Thymus (tissue), 11 donors: ENCODE measurements around the gene ENG. TPM values are rescaled to one million over a fixed set of nuclear protein-coding genes. Genes with fewer than 3 reads are reported as not detected.
"Not testable (repeated sequence)": the region's sequence is repeated elsewhere in the genome, so short reads cannot be mapped to it uniquely, and the experiment has no call there.

Experiments used
- DNase-seq, 9 donors: peaks; one replicate each; pipeline ENCODE4 v3.0.0-alpha.2; 2013; ENCODE audit warnings: low spot score in 9 of 9, low read depth in 6 of 9, missing footprints in 1 of 9
- H3K27ac ChIP-seq, 2 donors: one replicate each; pipeline ENCODE4 v1.5.1; 2013; ENCODE audit warnings: control low read depth in 1 of 2, low read depth in 1 of 2, low read length in 1 of 2, mild to moderate bottlenecking in 1 of 2, moderate library complexity in 1 of 2
- H3K27me3 ChIP-seq, 2 donors: one replicate each; pipeline ENCODE4 v1.5.1; 2013; ENCODE audit warnings: low read length in 1 of 2; ENCODE audit not compliant: control insufficient read depth in 2 of 2, insufficient read depth in 1 of 2
- H3K36me3 ChIP-seq, 2 donors: one replicate each; pipeline ENCODE4 v1.5.1; 2013; ENCODE audit warnings: low read length in 1 of 2, mild to moderate bottlenecking in 1 of 2, moderate library complexity in 1 of 2; ENCODE audit not compliant: control insufficient read depth in 2 of 2, insufficient read depth in 2 of 2
- H3K4me1 ChIP-seq, 2 donors: one replicate each; pipeline ENCODE4 v1.5.1; 2013; ENCODE audit warnings: low read length in 2 of 2; ENCODE audit not compliant: control insufficient read depth in 2 of 2, insufficient read depth in 2 of 2
- H3K4me3 ChIP-seq, 2 donors: one replicate each; pipeline ENCODE4 v1.5.1; 2013; ENCODE audit warnings: low read length in 2 of 2, control low read depth in 1 of 2, mild to moderate bottlenecking in 1 of 2
- H3K9me3 ChIP-seq, 2 donors: one replicate each; pipeline ENCODE4 v1.5.1; 2013; ENCODE audit warnings: low read length in 1 of 2, mild to moderate bottlenecking in 1 of 2; ENCODE audit not compliant: control insufficient read depth in 2 of 2, insufficient read depth in 1 of 2
- WGBS: extraction: QIAGEN DNeasy Blood & Tissue Kit; methylation state at CpG from one replicate; pipeline ENCODE4 v1.1.7; 2013; 5-methylcytosine and 5-hydroxymethylcytosine counted together
- polyA plus RNA-seq: library from polyadenylated mRNA; stranded (reverse); fragments of 200-250 nt; gene quantifications from one replicate; pipeline ENCODE4 v1.2.3, GENCODE V29; 2013
- total RNA-seq: library from RNA; stranded (reverse); fragments of 120-200 nt; gene quantifications from one replicate; pipeline ENCODE4 v1.2.4, GENCODE V29; 2013
- donor health status: healthy.

ENG gene
- total and polyA plus RNA-seq, 2 donors = 1.7 to 48.2 TPM

DNA sequence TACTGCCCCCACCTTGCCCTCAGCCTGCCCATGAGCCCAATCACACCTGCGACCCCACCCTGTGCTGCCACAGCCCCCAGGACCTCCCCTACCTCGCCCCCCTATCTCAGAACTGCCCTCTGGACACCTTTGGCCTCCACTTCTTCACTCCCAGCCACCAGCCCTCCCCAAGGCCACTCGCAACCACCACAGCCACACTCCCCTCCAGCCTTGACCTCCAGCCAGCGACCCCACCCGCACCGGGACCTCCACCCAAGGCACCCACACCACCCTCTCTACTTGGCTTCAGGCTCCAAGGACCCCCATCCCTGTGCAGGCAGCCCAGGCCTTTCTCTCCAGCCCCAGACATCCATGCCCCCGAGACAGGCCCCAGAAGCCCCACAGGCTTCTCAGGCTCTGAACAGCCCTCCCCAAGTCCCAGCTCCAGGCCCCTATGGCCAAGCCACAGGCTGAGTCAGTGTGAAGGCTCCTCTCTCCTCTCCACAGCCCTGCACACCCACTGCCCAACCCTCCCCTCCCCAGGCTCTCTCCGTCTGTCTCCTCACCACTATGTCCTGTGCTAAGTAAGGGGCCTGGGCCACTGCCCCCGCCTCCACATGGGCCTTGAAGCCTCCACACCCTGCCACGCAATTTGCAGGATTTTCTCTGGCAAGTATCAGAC, 21.0 kb upstream of the ENG start:
- DNase-seq = no peak

DNA sequence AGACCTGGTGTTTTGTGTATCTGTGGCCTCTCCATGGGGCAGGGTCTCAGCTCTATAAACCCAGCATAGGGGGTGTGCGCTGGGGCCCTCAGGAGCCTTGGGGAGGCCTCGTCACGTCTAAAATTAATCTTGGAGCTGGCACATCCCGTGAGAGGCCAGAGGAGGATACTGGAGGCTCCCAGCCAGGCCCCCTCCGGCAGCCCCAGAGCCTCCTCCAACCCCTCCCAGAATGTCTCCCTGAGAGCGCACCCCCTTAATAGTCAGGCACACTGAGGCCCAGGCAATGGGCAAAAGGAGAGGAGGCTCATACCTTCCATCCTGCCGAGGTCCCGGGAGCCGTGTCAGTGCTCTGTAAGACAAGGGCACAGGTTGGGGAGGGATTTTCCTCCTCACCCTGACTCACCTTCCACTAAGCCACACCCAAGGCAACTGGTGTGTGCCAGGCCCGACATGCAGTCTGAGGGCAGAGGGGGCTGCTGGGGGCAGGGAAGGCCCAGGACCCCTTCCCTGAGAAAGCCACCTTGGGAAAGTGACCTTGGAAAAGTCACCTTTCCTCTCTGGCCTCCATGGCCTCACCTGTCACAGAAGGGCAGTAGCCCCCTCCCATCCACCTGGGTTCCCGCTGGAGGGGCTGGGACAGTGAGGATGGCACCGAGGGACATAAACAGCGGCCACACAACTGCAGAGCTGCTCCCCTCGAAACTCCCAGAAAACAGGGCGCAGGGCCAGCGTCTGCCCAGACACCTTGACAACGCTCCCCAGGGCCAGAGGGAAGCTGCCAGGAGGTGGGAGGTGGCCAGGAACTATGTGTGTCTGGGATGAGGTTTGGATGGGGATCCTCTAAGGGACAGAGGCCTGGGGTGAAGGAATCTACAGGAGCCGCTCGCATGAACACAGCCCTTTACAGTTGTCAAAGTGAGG, 20.1 kb upstream of the ENG start:
- Histone ChIP-seq H3K4me3 (no peak overlapping the region), H3K36me3 (peaks cover 0 to 3% of the 10 kb centered on the region in 2 donors), H3K4me1 (peaks cover 0 to 7% of the 10 kb centered on the region in 2 donors), H3K27ac (no peak overlapping the region), H3K9me3 (no peaks in the 10 kb centered on the region), H3K27me3 (peaks cover 15 to 30% of the 10 kb centered on the region in 2 donors)
- 95% methylated on average over 19 of the region's 19 CpGs for WGBS
- DNase-seq = no peak

More for the DNA sequence above, 21.0 kb upstream of the ENG start:
- Histone ChIP-seq H3K27ac (no peak overlapping the region), H3K36me3 (peaks cover 0 to 3% of the 10 kb centered on the region in 2 donors), H3K9me3 (no peaks in the 10 kb centered on the region), H3K4me3 (no peak overlapping the region), H3K4me1 (peaks cover 0 to 4% of the 10 kb centered on the region in 2 donors), H3K27me3 (peaks cover 15 to 30% of the 10 kb centered on the region in 2 donors)
- WGBS = 97% methylated on average over 10 of the region's 10 CpGs

DNA sequence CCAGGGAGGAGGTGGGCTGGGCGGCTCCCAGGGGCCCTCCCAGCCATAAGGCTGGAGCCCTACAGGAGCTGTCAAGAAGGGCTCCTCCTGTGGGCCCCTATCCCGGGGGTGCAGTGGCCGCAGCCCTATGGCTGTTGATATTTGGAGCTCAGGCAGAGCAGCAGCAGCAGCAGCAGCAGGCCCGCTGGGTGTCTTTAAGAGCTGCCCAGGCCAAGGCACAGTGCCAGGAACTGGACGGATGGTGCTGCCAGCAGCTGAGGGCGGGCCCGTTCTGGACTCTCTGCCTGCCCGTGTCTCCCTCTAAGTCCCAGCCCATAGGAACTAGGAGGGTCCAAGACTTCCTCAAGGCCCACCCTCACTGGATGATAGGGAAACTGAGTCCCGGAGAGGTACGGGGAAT, 19.4 kb upstream of the ENG start:
- whole genome bisulfite sequencing = 95% methylated on average over 10 of the region's 10 CpGs
- DNase-seq = no peak
- H3K4me3 ChIP-seq = no peak overlapping the region
- peaks cover 0 to 8% of the 10 kb centered on the region in 2 donors for H3K4me1 ChIP-seq
- no peak overlapping the region for H3K27ac ChIP-seq
- no peaks in the 10 kb centered on the region for H3K9me3 ChIP-seq
- H3K36me3 ChIP-seq = peaks cover 0 to 3% of the 10 kb centered on the region in 2 donors
- peaks cover 15 to 28% of the 10 kb centered on the region in 2 donors for H3K27me3 ChIP-seq

DNA sequence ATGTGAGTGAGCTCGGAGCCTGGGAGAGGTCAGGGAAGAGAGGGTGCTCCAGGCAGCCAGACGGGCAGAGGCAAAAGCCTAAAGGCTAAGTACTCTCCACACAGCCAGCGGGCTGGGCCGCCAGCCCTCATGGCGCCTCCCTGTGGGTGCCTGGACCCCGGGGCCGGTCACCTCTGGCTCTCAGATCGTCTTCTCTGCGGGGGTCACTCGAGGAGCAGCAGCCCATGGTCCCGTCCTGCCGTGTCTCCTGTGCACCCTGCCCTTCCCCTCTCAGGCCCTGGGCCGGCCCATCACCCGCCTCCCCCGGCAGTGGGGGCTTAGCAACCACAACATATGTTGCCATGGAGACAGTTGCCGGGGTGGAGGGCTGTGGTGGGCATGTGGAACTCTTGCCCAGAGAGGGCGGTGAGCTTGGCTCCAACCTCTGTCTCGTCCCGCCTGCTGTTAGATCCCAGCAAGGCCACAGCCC, 18.8 kb upstream of the ENG start:
- DNase-seq = no peak
- 90% methylated on average over 19 of the region's 19 CpGs for WGBS
- Histone ChIP-seq H3K4me1 (peaks cover 0 to 8% of the 10 kb centered on the region in 2 donors), H3K27me3 (peaks cover 12 to 22% of the 10 kb centered on the region in 2 donors), H3K4me3 (no peak overlapping the region), H3K27ac (no peak overlapping the region), H3K9me3 (no peaks in the 10 kb centered on the region), H3K36me3 (peaks cover 0 to 3% of the 10 kb centered on the region in 2 donors)

DNA sequence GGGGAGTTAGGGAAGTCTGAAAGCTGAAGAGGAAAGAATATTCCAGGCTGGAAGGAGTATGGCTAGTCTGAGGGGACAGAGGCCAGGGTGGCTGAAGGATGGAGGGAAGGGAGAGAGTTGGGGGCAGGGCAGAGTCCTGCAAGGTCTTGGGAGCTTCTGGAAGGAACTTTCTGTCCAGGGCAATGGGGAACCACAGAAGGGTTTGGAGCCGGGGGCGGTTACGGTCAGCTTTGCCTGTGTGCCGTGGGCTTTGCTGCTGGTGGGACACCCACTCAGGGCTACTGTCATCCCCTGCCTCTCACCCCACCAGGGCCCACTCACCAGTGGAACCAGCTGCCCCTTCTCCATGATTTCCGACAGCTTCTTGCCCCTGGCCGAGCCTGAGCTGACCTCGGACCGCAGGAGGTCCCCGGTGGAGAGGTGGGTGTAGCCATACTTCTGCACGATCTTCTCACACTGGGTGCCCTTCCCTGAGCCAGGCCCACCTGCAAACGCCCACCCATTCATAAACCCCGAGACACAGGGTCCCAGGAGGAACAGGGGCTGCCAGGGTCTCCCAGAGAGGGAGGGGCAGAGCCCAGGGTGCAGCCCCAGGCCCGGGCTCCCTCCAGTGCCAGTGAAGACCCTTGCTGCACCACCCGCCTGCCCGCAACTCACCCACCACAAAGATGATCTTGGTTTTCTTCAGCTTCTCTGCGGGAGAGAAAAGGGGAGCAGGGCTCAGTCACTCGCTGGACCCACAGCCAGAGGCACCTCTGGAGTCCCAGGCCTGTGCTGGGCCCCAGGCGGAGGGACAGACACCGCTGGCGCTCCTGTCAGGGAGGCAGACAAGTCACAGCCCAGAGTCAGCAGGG, 18.1 kb upstream of the ENG start:
- H3K4me3 ChIP-seq = no peak overlapping the region
- peaks cover 0 to 3% of the 10 kb centered on the region in 2 donors for H3K36me3 ChIP-seq
- peaks cover 0 to 6% of the 10 kb centered on the region in 2 donors for H3K4me1 ChIP-seq
- WGBS = 97% methylated on average over 20 of the region's 20 CpGs
- DNase-seq = no peak
- no peaks in the 10 kb centered on the region for H3K9me3 ChIP-seq
- H3K27ac ChIP-seq = no peak overlapping the region
- peaks cover 8 to 15% of the 10 kb centered on the region in 2 donors for H3K27me3 ChIP-seq

DNA sequence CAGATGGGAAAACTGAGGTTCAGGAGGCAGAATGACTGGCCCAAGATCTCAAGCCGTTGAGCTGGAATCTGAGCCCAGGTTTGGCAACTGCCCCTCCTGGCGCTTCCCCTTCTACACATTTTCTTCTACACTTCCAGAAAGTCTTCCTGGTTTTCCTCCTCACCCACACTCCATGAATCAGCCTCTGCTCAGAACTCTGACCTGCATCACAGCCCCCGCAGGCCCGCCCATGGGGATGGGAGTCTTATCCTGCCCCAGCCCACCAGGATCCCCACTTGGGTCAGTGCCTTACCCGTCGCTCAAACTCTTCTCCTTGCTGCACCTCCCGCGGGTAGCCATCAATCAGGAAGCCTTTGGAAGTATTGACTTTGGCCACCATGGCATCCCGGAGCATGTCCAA, 17.1 kb upstream of the ENG start:
- Histone ChIP-seq H3K27me3 (peaks cover 0 to 5% of the 10 kb centered on the region in 2 donors), H3K36me3 (no peaks in the 10 kb centered on the region), H3K9me3 (no peaks in the 10 kb centered on the region), H3K4me3 (no peak overlapping the region), H3K27ac (no peak overlapping the region), H3K4me1 (peaks cover 0 to 8% of the 10 kb centered on the region in 2 donors)
- WGBS = 97% methylated on average over 9 of the region's 9 CpGs
- no peak for DNase-seq

DNA sequence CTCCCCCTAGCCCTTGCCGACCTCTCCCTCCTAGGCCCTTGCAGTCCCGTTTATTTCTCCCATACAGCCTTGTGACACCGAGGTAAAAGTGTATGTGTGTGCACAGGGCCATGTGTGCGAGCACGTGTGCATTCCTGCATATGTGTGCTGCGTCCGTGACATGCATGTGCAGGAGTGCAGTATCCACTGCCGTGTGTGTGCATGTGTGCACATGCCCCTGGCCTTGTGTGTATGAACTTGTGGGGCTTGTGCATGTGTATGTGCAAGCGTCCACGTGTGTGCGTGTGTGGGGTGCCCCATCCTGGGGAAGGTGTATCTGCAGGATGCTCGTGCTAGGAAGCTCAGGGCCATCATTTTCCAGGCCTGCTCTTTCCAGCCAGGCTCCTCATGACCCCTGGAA, 16.4 kb upstream of the ENG start:
- no peaks in the 10 kb centered on the region for H3K36me3 ChIP-seq
- H3K27ac ChIP-seq = no peak overlapping the region
- no peak for DNase-seq
- peaks cover under 1 to 14% of the 10 kb centered on the region in 2 donors for H3K4me1 ChIP-seq
- H3K4me3 ChIP-seq = no peak overlapping the region
- 93% methylated on average over 12 of the region's 12 CpGs for WGBS
- H3K9me3 ChIP-seq = no peaks in the 10 kb centered on the region
- H3K27me3 ChIP-seq = no peaks in the 10 kb centered on the region

DNA sequence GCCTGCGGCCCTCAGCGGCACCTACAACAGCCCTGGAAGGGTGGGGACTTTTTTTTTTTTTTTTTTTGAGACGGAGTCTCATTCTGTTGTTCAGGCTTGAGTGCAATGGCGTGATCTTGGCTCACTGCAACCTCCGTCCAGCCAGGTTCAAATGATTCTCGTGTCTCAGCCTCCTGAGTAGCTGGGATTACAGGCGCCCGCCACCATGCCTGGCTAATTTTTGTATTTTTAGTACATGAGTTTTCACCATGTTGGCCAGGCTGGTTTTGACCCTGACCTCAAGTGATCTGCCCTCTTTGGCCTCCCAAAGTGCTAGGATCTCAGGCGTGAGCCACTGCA, 15.7 kb upstream of the ENG start:
- H3K4me3 ChIP-seq, DNase-seq, H3K27ac ChIP-seq, H3K9me3 ChIP-seq, H3K27me3 ChIP-seq, H3K36me3 ChIP-seq: not testable (repeated sequence)
- WGBS = 70% methylated on average over 9 of the region's 9 CpGs
- peaks cover 8 to 20% of the 10 kb centered on the region in 2 donors for H3K4me1 ChIP-seq
